AG10803 (cell line): ENCODE results near the gene ZDHHC7.

Experiments
- DNase-seq: peaks from one replicate; pipeline ENCODE4 v3.0.0; 2010; ENCODE audit warnings: low read depth
- H3K4me3 ChIP-seq: 2 replicates; pipeline ENCODE4 v1.5.1; 2011; ENCODE audit warnings: mild to moderate bottlenecking, low read length, control low read depth
- TF ChIP-seq, protein P1 (sequence below): conservative IDR thresholded peaks from 2 replicates; pipeline ENCODE4 v1.5.1; 2011; ENCODE audit warnings: mild to moderate bottlenecking, low read length, control low read depth, inconsistent platforms

ZDHHC7 gene

DNA sequence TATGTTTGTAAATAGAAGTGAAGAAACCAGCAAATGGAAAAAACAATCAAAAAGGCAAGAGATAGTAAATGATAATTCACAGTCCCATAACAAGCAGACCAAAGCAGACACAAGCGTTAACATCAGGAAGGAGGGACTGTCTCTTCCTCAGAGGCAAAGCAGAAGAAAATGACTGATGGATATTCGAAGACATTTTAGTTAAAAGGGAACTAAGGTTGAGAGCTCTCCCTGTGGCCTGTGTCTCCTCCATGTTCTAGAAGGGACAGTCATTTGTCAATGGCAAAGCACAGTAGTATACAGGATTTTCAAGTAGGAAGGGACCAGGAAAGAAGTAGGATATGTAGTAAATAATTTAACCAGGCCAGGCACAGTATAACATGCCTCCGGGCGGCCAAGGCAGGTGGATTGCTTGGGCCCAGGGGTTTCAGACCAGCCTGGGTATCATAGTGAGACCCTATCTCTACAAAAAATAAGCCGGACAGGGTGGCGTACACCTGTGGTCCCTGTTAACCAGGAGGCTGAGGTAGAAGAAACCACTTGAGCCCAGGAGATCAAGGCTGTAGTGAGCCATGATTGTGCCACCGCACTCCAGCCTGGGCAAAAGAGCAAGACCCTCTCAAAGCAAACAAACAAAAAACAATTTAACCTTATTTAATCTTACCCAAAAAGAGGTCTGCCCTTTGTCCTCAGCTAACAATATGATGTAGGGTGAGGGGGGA, 3.7 kb downstream of the ZDHHC7 start:
- no peak overlapping the region for H3K4me3 ChIP-seq
- TF ChIP-seq, protein P1, sequence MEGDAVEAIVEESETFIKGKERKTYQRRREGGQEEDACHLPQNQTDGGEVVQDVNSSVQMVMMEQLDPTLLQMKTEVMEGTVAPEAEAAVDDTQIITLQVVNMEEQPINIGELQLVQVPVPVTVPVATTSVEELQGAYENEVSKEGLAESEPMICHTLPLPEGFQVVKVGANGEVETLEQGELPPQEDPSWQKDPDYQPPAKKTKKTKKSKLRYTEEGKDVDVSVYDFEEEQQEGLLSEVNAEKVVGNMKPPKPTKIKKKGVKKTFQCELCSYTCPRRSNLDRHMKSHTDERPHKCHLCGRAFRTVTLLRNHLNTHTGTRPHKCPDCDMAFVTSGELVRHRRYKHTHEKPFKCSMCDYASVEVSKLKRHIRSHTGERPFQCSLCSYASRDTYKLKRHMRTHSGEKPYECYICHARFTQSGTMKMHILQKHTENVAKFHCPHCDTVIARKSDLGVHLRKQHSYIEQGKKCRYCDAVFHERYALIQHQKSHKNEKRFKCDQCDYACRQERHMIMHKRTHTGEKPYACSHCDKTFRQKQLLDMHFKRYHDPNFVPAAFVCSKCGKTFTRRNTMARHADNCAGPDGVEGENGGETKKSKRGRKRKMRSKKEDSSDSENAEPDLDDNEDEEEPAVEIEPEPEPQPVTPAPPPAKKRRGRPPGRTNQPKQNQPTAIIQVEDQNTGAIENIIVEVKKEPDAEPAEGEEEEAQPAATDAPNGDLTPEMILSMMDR: no peak
- no peak for DNase-seq

DNA sequence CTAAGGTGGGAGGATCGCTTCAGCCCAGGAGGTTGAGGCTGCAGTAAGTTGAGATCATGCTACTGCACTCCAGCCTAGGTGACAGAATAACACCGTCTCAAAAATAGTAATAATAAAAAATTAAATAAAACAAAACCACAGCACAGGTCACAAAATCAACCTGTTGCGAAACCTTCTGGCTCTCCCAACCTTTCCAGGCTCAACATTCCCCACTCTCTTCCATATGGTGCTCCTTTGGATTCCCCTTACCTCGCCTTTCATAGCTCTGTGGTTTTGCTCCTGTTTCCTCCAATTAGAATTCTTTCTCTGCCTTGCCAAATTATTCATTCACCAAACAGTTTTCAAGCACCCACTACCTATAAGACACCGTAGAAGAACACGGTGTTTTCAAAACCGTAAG, 4.7 kb downstream of the ZDHHC7 start:
- TF ChIP-seq, protein P1: no peak
- peak; percentile 74 for DNase-seq
- H3K4me3 ChIP-seq: no peak overlapping the region

DNA sequence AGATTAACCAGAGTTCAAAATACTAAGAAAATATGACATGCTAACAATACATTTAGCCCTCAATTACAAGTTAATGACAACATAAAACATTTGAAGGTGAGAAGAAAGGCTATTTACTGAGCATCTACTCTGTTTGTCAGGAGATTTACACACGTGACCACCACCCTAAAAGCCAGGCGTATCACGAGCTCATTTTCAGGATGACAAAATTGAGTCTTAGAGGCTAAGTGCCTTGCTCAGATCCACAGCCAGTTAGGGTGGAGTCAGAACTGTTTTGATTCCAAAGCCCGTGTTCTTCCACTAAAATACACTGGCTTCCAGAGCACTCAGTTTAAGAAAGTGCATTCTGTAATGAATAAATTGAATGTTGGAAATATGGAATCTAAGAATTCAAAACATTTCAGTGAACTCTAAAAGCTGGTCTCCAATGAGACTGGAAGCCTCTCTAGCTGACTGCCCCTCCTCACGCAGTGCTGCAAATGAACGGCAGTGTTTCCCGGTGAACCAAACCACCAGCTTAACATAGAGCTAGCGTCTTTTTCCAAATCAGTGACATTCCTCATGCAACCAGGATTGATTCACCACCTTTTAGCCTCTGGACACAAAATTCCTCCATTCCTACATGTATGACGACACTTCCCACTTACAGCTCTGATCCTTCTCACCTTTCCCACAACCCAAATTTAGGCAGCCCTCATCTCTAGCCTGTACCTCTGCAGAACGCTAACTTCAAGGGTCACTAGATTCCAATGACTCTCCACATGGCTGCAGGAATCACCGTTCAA, 5.9 kb downstream of the ZDHHC7 start:
- H3K4me3 ChIP-seq: peak overlapping the region; percentile 30
- TF ChIP-seq, protein P1: no peak
- DNase-seq: peak; percentile 82

DNA sequence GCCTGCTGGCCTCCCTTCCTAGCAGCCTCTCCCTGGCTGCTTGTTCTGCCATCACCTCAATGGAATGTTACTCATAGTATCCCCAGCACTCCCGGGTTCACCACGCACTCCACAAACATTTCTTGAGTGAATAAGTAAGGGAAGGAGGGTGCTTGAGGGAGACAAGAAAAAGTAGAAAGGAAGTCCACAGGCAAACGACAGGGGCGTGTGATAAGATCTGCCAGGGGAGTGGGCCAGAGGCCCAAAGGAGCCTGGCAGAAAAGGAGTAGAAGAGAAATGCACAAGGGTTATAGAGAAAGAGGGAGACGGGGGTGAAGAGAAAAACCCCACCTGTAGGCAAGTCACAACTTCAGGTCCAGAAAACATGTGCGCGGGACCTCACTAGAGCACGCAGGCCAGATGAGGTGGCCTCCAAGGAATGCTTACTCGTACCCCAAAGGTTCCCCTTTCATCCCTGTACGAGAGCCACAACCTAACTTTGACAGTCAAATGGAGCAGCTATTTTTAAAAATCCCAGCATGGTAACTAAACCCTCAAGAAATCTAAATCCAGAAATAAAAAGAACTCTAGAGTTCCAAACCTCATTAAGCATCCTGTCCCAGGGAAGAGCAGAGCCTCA, 6.6 kb downstream of the ZDHHC7 start:
- H3K4me3 ChIP-seq: peak overlapping the region; percentile 30
- TF ChIP-seq, protein P1: no peak
- peak; percentile 92 for DNase-seq

DNA sequence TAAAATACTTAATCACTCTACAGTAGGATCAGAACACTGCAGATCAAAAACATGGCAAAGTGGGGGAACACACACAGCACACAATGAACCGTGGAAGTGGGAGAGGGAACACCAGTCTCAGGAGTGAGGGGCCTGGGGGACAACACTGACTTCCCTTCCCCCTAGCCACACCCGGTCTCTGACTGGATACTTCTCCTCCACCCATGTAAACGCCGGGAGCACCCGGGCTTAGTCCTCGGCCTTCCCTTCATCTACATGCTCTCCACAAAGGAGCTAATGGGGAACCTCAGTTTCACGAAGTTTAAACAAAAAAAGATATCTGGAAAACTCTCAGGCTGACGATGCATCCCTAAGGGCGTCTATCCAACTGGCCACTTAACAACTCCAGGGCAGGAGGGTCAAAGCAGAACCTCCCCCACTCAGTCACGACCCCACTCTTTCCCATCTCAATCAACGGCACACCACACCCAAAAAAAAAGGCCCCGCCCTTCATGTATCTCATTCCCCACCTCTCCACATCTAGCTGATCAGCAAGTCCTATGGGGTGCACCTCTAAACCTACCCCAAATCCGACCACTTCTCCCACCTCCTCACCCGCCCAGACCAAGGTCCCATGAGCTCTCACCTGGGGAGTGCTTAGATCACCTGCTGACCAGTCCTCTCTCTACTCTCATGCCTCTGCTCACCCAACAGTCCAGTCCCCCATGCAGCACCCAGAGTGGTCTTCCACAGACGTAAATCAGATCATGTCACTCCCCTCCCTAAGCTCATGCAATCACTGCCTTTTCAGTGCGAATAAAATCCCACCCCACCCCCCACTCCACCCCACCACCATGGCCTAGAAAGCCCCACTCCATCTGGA, 7.4 kb downstream of the ZDHHC7 start:
- TF ChIP-seq, protein P1: no peak

DNA sequence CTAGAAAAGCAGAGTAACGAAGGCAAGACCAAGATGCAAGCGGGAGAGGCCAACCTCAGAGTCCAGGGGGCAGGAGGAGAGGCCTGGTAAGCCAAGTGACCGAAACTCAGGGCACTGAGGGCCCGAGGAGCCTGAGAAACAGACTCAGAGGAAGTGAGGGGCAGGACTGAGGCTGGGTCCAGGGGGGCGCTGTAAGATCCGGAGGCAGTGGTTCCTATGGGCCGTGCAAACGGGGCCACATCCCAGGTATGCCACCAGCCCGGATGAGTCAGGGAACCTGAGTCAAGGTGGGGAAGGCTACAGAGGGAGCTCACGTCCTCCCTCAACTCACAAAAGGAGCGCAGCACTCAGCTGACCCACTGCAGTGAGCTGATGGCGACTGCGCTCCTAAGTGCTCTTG, 8.3 kb downstream of the ZDHHC7 start:
- H3K4me3 ChIP-seq: no peak overlapping the region
- TF ChIP-seq, protein P1: no peak
- DNase-seq: no peak

More for the DNA sequence above, 7.4 kb downstream of the ZDHHC7 start:
- DNase-seq: no peak
- H3K4me3 ChIP-seq: peak overlapping the region; percentile 12
